CD4-positive, CD25-positive, alpha-beta regulatory T cell (primary cell): ENCODE results near the gene RNU6-9. TPM values are rescaled to one million over a fixed set of nuclear protein-coding genes. Genes with fewer than 3 reads are reported as not detected.
"Not testable (repeated sequence)": the region's sequence is repeated elsewhere in the genome, so short reads cannot be mapped to it uniquely, and the experiment has no call there.

Source experiments
- ATAC-seq, 2 donors: fragments of 150-1000 bp; cut with Tn5 transposase; one replicate each; pipeline ENCODE4 v1.10.0; 2021; ENCODE audit warnings: low read depth in 2 of 2, moderate number of reproducible peaks in 2 of 2, moderate library complexity in 1 of 2
- DNase-seq, 3 donors: peaks; one replicate each; pipeline versions ENCODE4 v3.0.0 to v3.0.0-alpha.2; 2012 to 2022; ENCODE audit warnings: mixed read lengths in 1 of 3
- H3K27ac ChIP-seq: one replicate; pipeline ENCODE4 v1.7.0; 2013; ENCODE audit warnings: mild to moderate bottlenecking, low read length; ENCODE audit not compliant: insufficient read depth, poor library complexity, severe bottlenecking
- H3K27me3 ChIP-seq: one replicate; pipeline ENCODE4 v1.7.0; 2013; ENCODE audit warnings: low read length; ENCODE audit not compliant: control insufficient read depth, insufficient read depth
- H3K36me3 ChIP-seq: one replicate; pipeline ENCODE4 v1.7.0; 2013; ENCODE audit warnings: mild to moderate bottlenecking, low read length, moderate library complexity; ENCODE audit not compliant: control insufficient read depth, insufficient read depth
- H3K4me1 ChIP-seq: 2 replicates; pipeline ENCODE4 v1.7.0; 2013; ENCODE audit warnings: mild to moderate bottlenecking, low read length; ENCODE audit not compliant: insufficient read depth, control insufficient read depth, poor library complexity, severe bottlenecking
- H3K4me3 ChIP-seq: one replicate; pipeline ENCODE4 v1.7.0; 2013; ENCODE audit warnings: low read depth, mild to moderate bottlenecking, low read length, moderate library complexity
- H3K9me3 ChIP-seq, 2 experiments: 1 replicate in 1 of 2; 2 replicates in 1 of 2; pipeline ENCODE4 v1.7.0; 2013; ENCODE audit warnings: low read length in 2 of 2, mild to moderate bottlenecking in 1 of 2, moderate library complexity in 1 of 2; ENCODE audit not compliant: control insufficient read depth in 2 of 2
- H3K27ac Mint-ChIP-seq, 3 donors: one replicate each; pipeline ENCODE4 v1.8.0; 2020 to 2022; ENCODE audit warnings: mild to moderate bottlenecking in 3 of 3, mixed read lengths in 3 of 3, moderate library complexity in 2 of 3
- H3K27me3 Mint-ChIP-seq: one replicate; pipeline ENCODE4 v1.8.0; 2022; ENCODE audit warnings: mild to moderate bottlenecking, mixed read lengths
- H3K36me3 Mint-ChIP-seq: one replicate; pipeline ENCODE4 v1.8.0; 2020; ENCODE audit warnings: mixed read lengths
- H3K4me1 Mint-ChIP-seq, 4 donors: one replicate each; pipeline ENCODE4 v1.8.0; 2020 to 2022; ENCODE audit warnings: mixed read lengths in 4 of 4, mild to moderate bottlenecking in 1 of 4
- H3K4me3 Mint-ChIP-seq, 4 donors: one replicate each; pipeline ENCODE4 v1.8.0; 2020 to 2022; ENCODE audit warnings: mild to moderate bottlenecking in 4 of 4, mixed read lengths in 4 of 4, moderate library complexity in 3 of 4
- H3K9me3 Mint-ChIP-seq, 7 donors: one replicate each; pipeline ENCODE4 v1.8.0; 2020 to 2022; ENCODE audit warnings: mixed read lengths in 7 of 7, mild to moderate bottlenecking in 3 of 7, moderate library complexity in 2 of 7
- polyA plus RNA-seq, 4 donors: library from polyadenylated mRNA; unstranded; fragments of 300-500 nt; fragmentation: Illumina TruSeq; gene quantifications; one replicate each; pipeline ENCODE4 v1.2.3, GENCODE V29; 2021
- total RNA-seq: library from RNA; stranded (reverse); gene quantifications from one replicate; pipeline ENCODE4 v1.2.3, GENCODE V29; 2022

Gene RNU6-9
- total and polyA plus RNA-seq, 5 donors from 2014 or later = not detected

DNA sequence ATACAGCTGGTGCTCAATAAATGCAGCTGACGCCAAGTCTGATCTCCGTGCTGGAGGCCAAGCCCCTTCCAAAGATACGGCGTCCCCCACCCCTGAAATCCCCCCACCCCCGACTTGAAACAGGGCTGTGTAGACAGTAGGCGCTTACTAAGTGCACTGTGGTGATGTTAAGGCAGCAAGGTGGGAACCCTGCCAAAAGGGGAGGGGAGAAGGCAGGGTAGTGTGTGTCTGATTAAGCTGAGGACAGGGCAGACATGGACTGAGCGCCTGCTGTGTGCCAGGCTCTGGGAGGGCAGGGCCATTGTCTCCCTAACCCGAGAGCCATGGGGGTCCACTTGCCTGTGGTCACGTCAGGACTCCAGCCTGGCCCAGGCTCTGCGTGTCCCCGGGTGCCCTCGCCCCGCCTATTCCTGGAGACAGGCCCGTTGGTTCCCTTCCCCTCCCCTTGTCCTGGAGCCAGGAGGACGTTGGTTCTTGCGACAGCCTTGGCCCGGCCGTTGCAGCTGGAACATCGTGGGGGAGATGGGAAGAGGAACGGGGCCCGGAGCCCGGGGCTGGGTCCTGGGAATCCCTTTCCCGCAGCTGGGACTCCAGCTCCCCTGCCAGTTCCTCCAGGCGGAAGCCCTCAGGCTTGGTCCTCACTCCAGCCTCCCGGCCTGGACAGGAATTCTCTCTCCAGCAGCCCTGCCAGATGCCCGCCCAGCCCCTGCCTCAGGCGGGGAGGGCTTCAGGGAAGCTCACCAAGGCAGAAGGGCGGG is 42.9 kb upstream of the RNU6-9 start:
- DNase-seq (no peak), ATAC-seq (peak in 1 of 2 donors; percentile 14)
- Histone ChIP-seq H3K4me3 (no peak overlapping the region), H3K9me3 (no peaks in the 10 kb centered on the region), H3K27me3 (no peaks in the 10 kb centered on the region), H3K27ac (no peak overlapping the region), H3K4me1 (no peaks in the 10 kb centered on the region), H3K36me3 (no peaks in the 10 kb centered on the region)
- Mint-ChIP-seq H3K27ac (no peak overlapping the region), H3K27me3 (peaks cover 30% of the 10 kb centered on the region), H3K9me3 (no peaks in the 10 kb centered on the region), H3K4me1 (no peaks in the 10 kb centered on the region), H3K4me3 (no peak overlapping the region), H3K36me3 (no peaks in the 10 kb centered on the region)

DNA sequence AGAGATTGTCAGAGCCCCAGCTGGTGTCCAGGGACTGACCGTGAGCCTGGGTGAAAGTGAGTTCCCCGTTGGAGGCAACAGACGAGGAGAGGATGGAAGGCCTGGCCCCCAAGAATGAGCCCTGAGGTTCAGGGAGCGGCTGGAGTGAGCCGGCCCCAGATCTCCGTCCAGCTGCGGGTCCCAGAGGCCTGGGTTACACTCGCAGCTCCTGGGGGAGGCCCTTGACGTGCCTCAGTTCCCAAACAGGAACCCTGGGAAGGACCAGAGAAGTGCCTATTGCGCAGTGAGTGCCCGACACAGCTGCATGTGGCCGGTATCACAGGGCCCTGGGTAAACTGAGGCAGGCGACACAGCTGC is 42.3 kb upstream of the RNU6-9 start:
- no peaks in the 10 kb centered on the region for H3K4me1 Mint-ChIP-seq
- no peak overlapping the region for H3K4me3 ChIP-seq
- no peaks in the 10 kb centered on the region for H3K4me1 ChIP-seq

DNA sequence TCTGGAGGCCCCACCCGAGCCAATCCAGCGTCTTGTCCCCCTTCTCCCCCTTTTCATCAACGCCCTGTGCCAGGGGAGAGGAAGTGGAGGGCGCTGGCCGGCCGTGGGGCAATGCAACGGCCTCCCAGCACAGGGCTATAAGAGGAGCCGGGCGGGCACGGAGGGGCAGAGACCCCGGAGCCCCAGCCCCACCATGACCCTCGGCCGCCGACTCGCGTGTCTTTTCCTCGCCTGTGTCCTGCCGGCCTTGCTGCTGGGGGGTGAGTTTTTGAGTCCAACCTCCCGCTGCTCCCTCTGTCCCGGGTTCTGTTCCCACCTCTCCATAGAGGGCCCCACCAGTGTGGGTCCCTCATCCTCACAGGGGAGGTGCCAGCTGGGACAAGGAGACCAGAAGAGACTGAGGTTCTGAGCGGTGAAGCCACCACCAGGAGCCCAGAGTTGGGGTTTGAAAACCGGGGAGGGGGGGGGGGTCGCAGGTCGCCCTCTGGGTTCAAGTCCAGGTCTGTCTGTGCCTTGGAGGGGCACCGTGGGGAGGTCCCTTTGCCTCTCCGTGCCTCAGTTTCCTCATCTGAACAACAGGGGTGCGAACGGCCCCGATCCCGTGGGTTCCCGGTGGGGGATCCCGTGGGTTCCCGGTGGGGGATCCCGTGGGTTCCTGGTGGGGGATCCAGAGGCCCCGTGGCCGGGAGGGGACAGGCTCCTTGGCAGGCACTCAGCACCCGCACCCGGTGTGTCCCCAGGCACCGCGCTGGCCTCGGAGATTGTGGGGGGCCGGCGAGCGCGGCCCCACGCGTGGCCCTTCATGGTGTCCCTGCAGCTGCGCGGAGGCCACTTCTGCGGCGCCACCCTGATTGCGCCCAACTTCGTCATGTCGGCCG is 40.9 kb upstream of the RNU6-9 start, which contains the start of gene ELANE:
Gene ELANE, plus strand, starts transcription at position 168 of the 878 bp plus-strand sequence. Its CDS starts 26 bp downstream, at position 194.
- Histone ChIP-seq H3K9me3 (no peaks in the 10 kb centered on the region), H3K36me3 (no peaks in the 10 kb centered on the region), H3K27ac (no peak within 1 kb of the TSS), H3K4me3 (no peak within 1 kb of the TSS), H3K27me3 (no peaks in the 10 kb centered on the region), H3K4me1 (no peaks in the 10 kb centered on the region)
- DNase-seq (no peak), ATAC-seq (no peak)
- Mint-ChIP-seq H3K27me3 (peaks cover 22% of the 10 kb centered on the region), H3K27ac (no peak within 1 kb of the TSS), H3K36me3 (no peaks in the 10 kb centered on the region), H3K9me3 (peaks cover 0 to 2% (median 0%) of the 10 kb centered on the region in 7 donors), H3K4me3 (no peak within 1 kb of the TSS), H3K4me1 (peaks cover 0 to 2% (median 0%) of the 10 kb centered on the region in 4 donors)

More for the DNA sequence above, 42.3 kb upstream of the RNU6-9 start:
- ATAC-seq (no peak), DNase-seq (no peak)
- H3K27ac ChIP-seq = no peak overlapping the region
- no peak overlapping the region for H3K4me3 Mint-ChIP-seq
- H3K27me3 Mint-ChIP-seq = peaks cover 26% of the 10 kb centered on the region
- H3K27me3 ChIP-seq = no peaks in the 10 kb centered on the region
- no peaks in the 10 kb centered on the region for H3K9me3 Mint-ChIP-seq
- no peaks in the 10 kb centered on the region for H3K9me3 ChIP-seq
- no peaks in the 10 kb centered on the region for H3K36me3 Mint-ChIP-seq
- no peaks in the 10 kb centered on the region for H3K36me3 ChIP-seq
- H3K27ac Mint-ChIP-seq = no peak overlapping the region

DNA sequence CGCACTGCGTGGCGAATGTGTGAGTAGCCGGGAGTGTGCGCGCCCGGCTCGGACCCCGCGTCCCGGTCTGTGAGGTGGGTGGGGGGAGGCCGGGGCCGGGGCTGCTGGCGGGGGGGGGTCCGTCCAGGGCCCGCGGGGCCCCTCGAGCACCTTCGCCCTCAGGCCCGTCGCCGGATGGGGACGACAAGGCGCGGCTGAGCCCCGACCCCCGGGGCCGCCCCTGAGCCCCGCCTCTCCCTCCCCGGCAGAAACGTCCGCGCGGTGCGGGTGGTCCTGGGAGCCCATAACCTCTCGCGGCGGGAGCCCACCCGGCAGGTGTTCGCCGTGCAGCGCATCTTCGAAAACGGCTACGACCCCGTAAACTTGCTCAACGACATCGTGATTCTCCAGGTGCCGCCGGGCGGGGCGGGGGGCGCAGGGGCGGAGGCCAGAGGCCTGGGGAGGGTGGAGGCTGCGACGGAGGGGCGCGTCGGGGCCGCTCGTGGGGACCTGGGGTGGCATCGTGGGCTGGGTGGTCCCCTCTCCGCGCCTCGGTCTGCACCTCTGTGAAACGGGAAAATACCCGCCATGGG is 40.2 kb upstream of the RNU6-9 start:
- H3K4me1 Mint-ChIP-seq = peaks cover 0 to 6% (median 1%) of the 10 kb centered on the region in 4 donors
- no peak overlapping the region for H3K4me3 ChIP-seq
- DNase-seq (no peak), ATAC-seq (no peak)
- H3K9me3 Mint-ChIP-seq = peaks cover 0 to 2% (median 0%) of the 10 kb centered on the region in 7 donors
- H3K27me3 Mint-ChIP-seq = peaks cover 21% of the 10 kb centered on the region
- H3K36me3 Mint-ChIP-seq = no peaks in the 10 kb centered on the region
- H3K9me3 ChIP-seq = no peaks in the 10 kb centered on the region
- H3K27ac ChIP-seq = no peak overlapping the region
- no peaks in the 10 kb centered on the region for H3K27me3 ChIP-seq
- H3K27ac Mint-ChIP-seq = no peak overlapping the region
- no peaks in the 10 kb centered on the region for H3K36me3 ChIP-seq
- no peaks in the 10 kb centered on the region for H3K4me1 ChIP-seq
- no peak overlapping the region for H3K4me3 Mint-ChIP-seq

DNA sequence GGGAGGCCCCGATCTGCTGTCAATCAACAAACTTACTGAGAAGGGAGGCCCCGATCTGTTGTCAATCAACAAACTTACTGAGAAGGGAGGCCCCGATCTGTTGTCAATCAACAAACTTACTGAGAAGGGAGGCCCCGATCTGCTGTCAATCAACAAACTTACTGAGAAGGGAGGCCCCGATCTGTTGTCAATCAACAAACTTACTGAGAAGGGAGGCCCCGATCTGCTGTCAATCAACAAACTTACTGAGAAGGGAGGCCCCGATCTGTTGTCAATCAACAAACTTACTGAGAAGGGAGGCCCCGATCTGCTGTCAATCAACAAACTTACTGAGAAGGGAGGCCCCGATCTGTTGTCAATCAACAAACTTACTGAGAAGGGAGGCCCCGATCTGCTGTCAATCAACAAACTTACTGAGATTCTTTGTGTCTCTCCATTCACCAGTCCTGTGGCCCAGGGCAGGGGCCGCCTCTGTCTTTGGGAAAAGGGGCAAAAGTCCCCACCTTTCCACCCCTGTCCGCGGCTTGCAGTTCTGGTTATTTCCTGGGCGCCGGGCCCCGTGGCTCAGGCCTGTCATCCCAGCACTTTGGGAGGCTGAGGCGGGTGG is 39.6 kb upstream of the RNU6-9 start:
- not testable (repeated sequence) for H3K27ac ChIP-seq, H3K36me3 ChIP-seq, H3K27me3 ChIP-seq, H3K4me1 ChIP-seq, H3K4me1 Mint-ChIP-seq, DNase-seq, H3K9me3 Mint-ChIP-seq, H3K4me3 ChIP-seq, H3K27ac Mint-ChIP-seq, H3K9me3 ChIP-seq, H3K36me3 Mint-ChIP-seq, H3K4me3 Mint-ChIP-seq, ATAC-seq
- peaks cover 18% of the 10 kb centered on the region for H3K27me3 Mint-ChIP-seq

DNA sequence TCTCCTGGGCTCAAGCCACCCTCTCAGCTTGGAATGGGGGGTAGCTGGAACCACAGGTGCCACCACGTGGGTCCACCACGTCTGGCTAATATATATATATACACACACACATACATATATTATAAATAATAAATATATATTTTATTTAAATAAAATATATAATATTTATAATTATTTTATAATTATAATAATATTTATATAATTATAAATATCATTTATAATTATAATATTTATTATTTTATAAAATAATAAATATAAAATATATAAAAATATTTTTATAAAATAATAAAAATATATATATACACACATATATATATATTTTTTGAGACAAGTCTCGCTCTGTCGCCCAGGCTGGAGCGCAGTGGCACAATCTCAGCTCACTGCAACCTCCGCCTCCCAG is 38.7 kb upstream of the RNU6-9 start:
- Histone ChIP-seq H3K36me3 (no peaks in the 10 kb centered on the region), H3K4me3 (no peak overlapping the region), H3K4me1 (no peaks in the 10 kb centered on the region), H3K9me3 (no peaks in the 10 kb centered on the region), H3K27ac (no peak overlapping the region), H3K27me3 (peaks cover 4% of the 10 kb centered on the region)
- ATAC-seq = no peak
- Mint-ChIP-seq H3K4me1 (peaks cover 0 to 9% (median 1%) of the 10 kb centered on the region in 4 donors), H3K27ac (no peak overlapping the region), H3K27me3 (peaks cover 22% of the 10 kb centered on the region), H3K9me3 (peaks cover 0 to 2% (median 0%) of the 10 kb centered on the region in 7 donors), H3K36me3 (no peaks in the 10 kb centered on the region), H3K4me3 (no peak overlapping the region)
- no peak for DNase-seq

DNA sequence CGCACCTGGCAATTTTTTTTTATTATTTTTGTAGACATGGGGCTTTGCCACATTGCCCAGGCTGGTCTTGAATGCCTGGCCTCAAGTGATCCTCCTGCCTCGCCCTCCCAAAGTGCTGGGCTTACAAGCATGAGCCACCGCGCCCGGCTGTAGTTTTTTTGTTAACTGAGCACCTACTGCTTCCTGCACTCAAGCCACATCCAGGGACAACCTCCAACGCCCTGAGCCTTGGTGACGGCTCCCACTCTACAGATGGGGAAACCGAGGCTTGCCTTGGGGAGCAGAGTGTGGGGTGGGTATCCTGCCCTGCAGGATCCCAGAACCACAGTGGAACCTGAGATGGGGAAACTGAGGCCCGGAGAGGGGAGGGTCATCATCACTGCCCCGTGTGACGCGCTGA is 38.1 kb upstream of the RNU6-9 start:
- Histone ChIP-seq H3K27me3 (peaks cover 4% of the 10 kb centered on the region), H3K36me3 (no peaks in the 10 kb centered on the region), H3K9me3 (no peaks in the 10 kb centered on the region), H3K4me3 (no peak overlapping the region), H3K27ac (no peak overlapping the region), H3K4me1 (no peaks in the 10 kb centered on the region)
- no peak overlapping the region for H3K4me3 Mint-ChIP-seq
- no peaks in the 10 kb centered on the region for H3K36me3 Mint-ChIP-seq
- peaks cover 26% of the 10 kb centered on the region for H3K27me3 Mint-ChIP-seq
- DNase-seq = no peak
- H3K27ac Mint-ChIP-seq = no peak overlapping the region
- peaks cover 0 to 2% (median 0%) of the 10 kb centered on the region in 7 donors for H3K9me3 Mint-ChIP-seq
- H3K4me1 Mint-ChIP-seq = peaks cover 0 to 9% (median 2%) of the 10 kb centered on the region in 4 donors
- no peak for ATAC-seq
